ENCODE results near the gene EFNA4.

The EFNA4 gene

DNA sequence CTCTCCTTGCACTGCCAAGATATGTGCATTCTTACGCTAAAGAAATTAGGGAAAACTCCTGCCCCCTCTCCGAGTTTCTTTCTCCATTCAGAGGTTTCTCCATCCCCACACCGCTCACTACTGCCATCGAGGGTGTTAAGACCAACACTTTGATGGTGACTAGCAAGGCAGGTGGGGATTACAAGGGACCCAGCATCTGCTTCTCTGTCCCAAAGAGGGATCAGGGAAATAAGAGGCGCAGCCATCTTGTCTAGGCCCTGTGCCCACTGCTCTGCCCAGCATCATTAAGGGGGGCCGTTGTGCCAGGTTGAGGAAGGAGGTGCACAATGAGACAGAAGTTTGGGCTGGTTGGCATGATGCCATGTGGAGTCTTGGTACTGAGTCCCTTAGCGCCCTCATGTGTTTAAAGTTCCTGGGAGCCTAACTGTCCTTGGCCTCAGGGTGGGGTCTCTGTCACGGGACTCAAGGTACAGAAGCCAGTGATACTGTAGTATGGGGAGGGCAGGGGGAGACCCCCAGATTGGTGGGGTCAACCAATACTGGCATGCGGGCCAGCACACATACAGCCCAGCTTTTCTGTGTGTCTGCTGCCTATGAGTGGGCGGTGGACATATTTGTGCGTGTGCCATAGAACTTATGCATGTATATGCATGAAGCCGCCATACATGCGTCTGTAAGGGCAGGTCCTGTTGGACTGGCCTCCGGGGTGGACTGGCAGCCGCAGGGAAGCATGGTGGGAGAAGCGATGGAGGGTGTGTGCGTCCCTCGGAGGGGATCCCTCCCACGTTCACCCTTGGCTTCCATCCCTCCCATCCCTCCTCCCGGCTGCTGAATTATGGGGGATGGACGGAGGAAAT, 20.6 kb downstream of the EFNA4 start:
- H3K4me3 Mint-ChIP-seq = peak overlapping the region; percentile 89
- peak overlapping the region; percentile 78 for H3K27ac Mint-ChIP-seq (ENCODE audit: low read depth)
- DNase-seq (ENCODE audit: low spot score in 2 of 2) = no peak
- ATAC-seq (replicated peaks; ENCODE audit: extremely low read depth, poor library complexity, severe bottlenecking) = no peak
- peaks cover 46% of the 10 kb centered on the region for H3K27me3 Mint-ChIP-seq
- H3K36me3 Mint-ChIP-seq (ENCODE audit: insufficient read depth) = peaks cover 15% of the 10 kb centered on the region
- H3K9me3 Mint-ChIP-seq = no peaks in the 10 kb centered on the region
- peaks cover 58% of the 10 kb centered on the region for H3K4me1 Mint-ChIP-seq

- no peaks in the 10 kb centered on the region for H3K9me3 Mint-ChIP-seq
- H3K4me1 Mint-ChIP-seq = peaks cover 50% of the 10 kb centered on the region
- peaks cover 38% of the 10 kb centered on the region for H3K27me3 Mint-ChIP-seq
- H3K36me3 Mint-ChIP-seq (ENCODE audit: insufficient read depth) = peaks cover 15% of the 10 kb centered on the region
- DNase-seq (ENCODE audit: low spot score in 2 of 2) (peak; percentile 89), ATAC-seq (replicated peaks; ENCODE audit: extremely low read depth, poor library complexity, severe bottlenecking) (peak; percentile 82)
- peak overlapping the region; percentile 78 for H3K27ac Mint-ChIP-seq (ENCODE audit: low read depth)
- peak overlapping the region; percentile 89 for H3K4me3 Mint-ChIP-seq
Measured at GRCh38 chr1:155084722-155085503, 21.4 kb downstream of the EFNA4 start.

GRCh38 chr1:155085504-155086127, 22.1 kb downstream of the EFNA4 start:
- Mint-ChIP-seq H3K27ac (ENCODE audit: low read depth) (peak overlapping the region; percentile 78), H3K4me3 (peak overlapping the region; percentile 89), H3K27me3 (peaks cover 36% of the 10 kb centered on the region), H3K9me3 (no peaks in the 10 kb centered on the region), H3K36me3 (ENCODE audit: insufficient read depth) (peaks cover 15% of the 10 kb centered on the region), H3K4me1 (peaks cover 44% of the 10 kb centered on the region)
- peak; percentile 49 to 53 for DNase-seq (ENCODE audit: low spot score in 2 of 2)
- peak; percentile 27 for ATAC-seq (replicated peaks; ENCODE audit: extremely low read depth, poor library complexity, severe bottlenecking)

DNA sequence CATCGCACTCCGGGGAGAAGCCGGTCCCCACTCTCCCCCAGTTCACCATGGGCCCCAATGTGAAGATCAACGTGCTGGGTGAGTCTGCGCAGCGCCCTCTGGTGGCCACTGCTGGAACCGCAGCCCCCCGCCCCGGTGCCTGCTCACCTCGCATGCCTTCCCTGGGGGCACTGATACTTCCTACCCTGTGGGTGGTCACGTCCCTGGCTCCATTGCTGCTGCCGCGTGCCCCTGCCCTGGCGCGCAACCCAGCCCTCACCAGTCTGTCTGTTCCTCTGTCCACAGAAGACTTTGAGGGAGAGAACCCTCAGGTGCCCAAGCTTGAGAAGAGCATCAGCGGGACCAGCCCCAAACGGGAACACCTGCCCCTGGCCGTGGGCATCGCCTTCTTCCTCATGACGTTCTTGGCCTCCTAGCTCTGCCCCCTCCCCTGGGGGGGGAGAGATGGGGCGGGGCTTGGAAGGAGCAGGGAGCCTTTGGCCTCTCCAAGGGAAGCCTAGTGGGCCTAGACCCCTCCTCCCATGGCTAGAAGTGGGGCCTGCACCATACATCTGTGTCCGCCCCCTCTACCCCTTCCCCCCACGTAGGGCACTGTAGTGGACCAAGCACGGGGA, 22.7 kb downstream of the EFNA4 start:
- peaks cover 45% of the 10 kb centered on the region for H3K4me1 Mint-ChIP-seq
- H3K27ac Mint-ChIP-seq (ENCODE audit: low read depth) = peak overlapping the region; percentile 78
- DNase-seq (ENCODE audit: low spot score in 2 of 2) (peak; percentile 74 to 88), ATAC-seq (replicated peaks; ENCODE audit: extremely low read depth, poor library complexity, severe bottlenecking) (peak; percentile 21)
- H3K9me3 Mint-ChIP-seq = no peaks in the 10 kb centered on the region
- peaks cover 15% of the 10 kb centered on the region for H3K36me3 Mint-ChIP-seq (ENCODE audit: insufficient read depth)
- H3K4me3 Mint-ChIP-seq = peak overlapping the region; percentile 89
- H3K27me3 Mint-ChIP-seq = peaks cover 33% of the 10 kb centered on the region

GRCh38 chr1:155086856-155087535, 23.5 kb downstream of the EFNA4 start:
- Mint-ChIP-seq H3K27me3 (peaks cover 25% of the 10 kb centered on the region), H3K4me1 (peaks cover 41% of the 10 kb centered on the region), H3K27ac (ENCODE audit: low read depth) (no peak overlapping the region), H3K36me3 (ENCODE audit: insufficient read depth) (peaks cover 14% of the 10 kb centered on the region), H3K4me3 (peak overlapping the region; percentile 18), H3K9me3 (no peaks in the 10 kb centered on the region)
- ATAC-seq (replicated peaks; ENCODE audit: extremely low read depth, poor library complexity, severe bottlenecking) (no peak), DNase-seq (ENCODE audit: low spot score in 2 of 2) (no peak)

GRCh38 chr1:155091071-155092051, 27.8 kb downstream of the EFNA4 start:
- Mint-ChIP-seq H3K9me3 (no peaks in the 10 kb centered on the region), H3K4me1 (peaks cover 5% of the 10 kb centered on the region), H3K27ac (ENCODE audit: low read depth) (no peak overlapping the region), H3K27me3 (peaks cover 15% of the 10 kb centered on the region), H3K4me3 (no peak overlapping the region), H3K36me3 (ENCODE audit: insufficient read depth) (peaks cover 3% of the 10 kb centered on the region)
- ATAC-seq (replicated peaks; ENCODE audit: extremely low read depth, poor library complexity, severe bottlenecking) = no peak
- DNase-seq (ENCODE audit: low spot score in 2 of 2) = peak; percentile 57 to 77

GRCh38 chr1:155092131-155092530, 28.6 kb downstream of the EFNA4 start:
- ATAC-seq (replicated peaks; ENCODE audit: extremely low read depth, poor library complexity, severe bottlenecking) (no peak), DNase-seq (ENCODE audit: low spot score in 2 of 2) (no peak)
- Mint-ChIP-seq H3K9me3 (no peaks in the 10 kb centered on the region), H3K27me3 (peaks cover 16% of the 10 kb centered on the region), H3K27ac (ENCODE audit: low read depth) (no peak overlapping the region), H3K4me1 (peaks cover 5% of the 10 kb centered on the region), H3K4me3 (no peak overlapping the region), H3K36me3 (ENCODE audit: insufficient read depth) (peaks cover 2% of the 10 kb centered on the region)

GRCh38 chr1:155092641-155093040, 29.1 kb downstream of the EFNA4 start:
- ATAC-seq (replicated peaks; ENCODE audit: extremely low read depth, poor library complexity, severe bottlenecking) = no peak
- Mint-ChIP-seq H3K36me3 (ENCODE audit: insufficient read depth) (peaks cover 2% of the 10 kb centered on the region), H3K9me3 (no peaks in the 10 kb centered on the region), H3K27ac (ENCODE audit: low read depth) (no peak overlapping the region), H3K4me3 (no peak overlapping the region), H3K27me3 (peaks cover 16% of the 10 kb centered on the region), H3K4me1 (peaks cover 5% of the 10 kb centered on the region)
- no peak for DNase-seq (ENCODE audit: low spot score in 2 of 2)

DNA sequence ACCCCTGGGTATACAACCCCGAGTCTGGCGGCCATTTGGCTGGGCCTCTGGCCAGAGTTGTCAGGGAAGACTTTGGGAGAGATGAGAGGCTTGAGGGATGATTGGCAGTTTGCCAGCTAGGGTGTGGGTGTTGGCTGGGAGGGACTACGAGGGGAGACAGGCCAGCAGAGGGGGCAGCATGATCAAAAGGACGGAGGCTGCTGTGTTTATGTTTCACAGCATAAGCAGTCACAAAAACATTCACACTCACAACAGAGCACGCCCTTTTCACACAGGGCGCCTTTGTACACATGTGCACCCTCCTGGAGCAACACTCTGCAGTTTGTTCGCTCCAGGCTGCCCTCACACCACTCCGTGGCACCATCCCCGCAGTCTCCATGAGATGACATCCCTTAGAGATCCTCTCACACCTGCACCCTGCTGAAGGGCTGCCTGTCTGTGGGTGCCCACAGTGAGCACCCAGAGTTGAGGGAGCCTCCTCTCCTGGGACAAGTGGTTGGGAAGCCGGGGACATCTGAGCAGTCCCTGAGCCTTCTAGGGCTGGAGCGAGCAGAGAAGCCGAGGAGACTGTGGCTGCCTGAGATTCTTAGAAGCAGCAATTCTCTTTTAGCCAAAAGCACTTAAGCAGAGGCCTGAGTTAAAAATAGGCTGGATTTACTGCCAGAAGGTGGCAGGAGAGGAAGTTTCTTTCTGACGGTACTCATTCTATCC, 30.5 kb downstream of the EFNA4 start:
- peaks cover 16% of the 10 kb centered on the region for H3K27me3 Mint-ChIP-seq
- no peak overlapping the region for H3K27ac Mint-ChIP-seq (ENCODE audit: low read depth)
- DNase-seq (ENCODE audit: low spot score in 2 of 2) (no peak), ATAC-seq (replicated peaks; ENCODE audit: extremely low read depth, poor library complexity, severe bottlenecking) (no peak)
- H3K36me3 Mint-ChIP-seq (ENCODE audit: insufficient read depth) = peaks cover 1% of the 10 kb centered on the region
- no peaks in the 10 kb centered on the region for H3K9me3 Mint-ChIP-seq
- H3K4me1 Mint-ChIP-seq = peaks cover 5% of the 10 kb centered on the region
- no peak overlapping the region for H3K4me3 Mint-ChIP-seq

GRCh38 chr1:155094622-155094948, 31.0 kb downstream of the EFNA4 start:
- DNase-seq (ENCODE audit: low spot score in 2 of 2) = no peak
- Mint-ChIP-seq H3K4me3 (no peak overlapping the region), H3K9me3 (no peaks in the 10 kb centered on the region), H3K36me3 (ENCODE audit: insufficient read depth) (peaks cover 1% of the 10 kb centered on the region), H3K27ac (ENCODE audit: low read depth) (no peak overlapping the region), H3K27me3 (peaks cover 16% of the 10 kb centered on the region), H3K4me1 (peaks cover 5% of the 10 kb centered on the region)
- peak; percentile 24 for ATAC-seq (replicated peaks; ENCODE audit: extremely low read depth, poor library complexity, severe bottlenecking)

DNA sequence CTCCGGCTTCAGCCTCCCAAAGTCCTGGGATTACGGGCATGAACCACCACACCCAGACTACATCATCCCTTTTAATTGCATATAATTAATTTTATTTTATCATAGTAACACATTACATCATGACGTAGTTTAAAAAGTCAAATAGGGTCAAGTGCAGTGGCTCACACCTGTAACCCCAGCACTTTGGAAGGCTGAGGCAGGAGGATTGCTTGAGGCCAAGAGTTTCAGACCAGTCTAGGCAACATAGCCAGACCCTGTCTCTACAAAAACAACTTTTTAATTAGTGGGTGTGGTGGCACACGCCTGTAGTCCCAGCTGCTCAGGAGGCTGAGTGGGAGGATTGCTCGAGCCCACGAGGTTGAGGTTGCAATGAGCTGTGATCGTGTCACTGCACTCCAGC, 35.8 kb downstream of the EFNA4 start:
- no peaks in the 10 kb centered on the region for H3K36me3 Mint-ChIP-seq (ENCODE audit: insufficient read depth)
- H3K4me1 Mint-ChIP-seq = no peaks in the 10 kb centered on the region
- ATAC-seq (replicated peaks; ENCODE audit: extremely low read depth, poor library complexity, severe bottlenecking) (no peak), DNase-seq (ENCODE audit: low spot score in 2 of 2) (no peak)
- peaks cover 16% of the 10 kb centered on the region for H3K27me3 Mint-ChIP-seq
- H3K4me3 Mint-ChIP-seq = no peak overlapping the region
- no peak overlapping the region for H3K27ac Mint-ChIP-seq (ENCODE audit: low read depth)
- H3K9me3 Mint-ChIP-seq = no peaks in the 10 kb centered on the region

Measured in central memory CD8-positive, alpha-beta T cell (primary cell).